ENCODE results near the gene AP4M1.

The AP4M1 gene

DNA sequence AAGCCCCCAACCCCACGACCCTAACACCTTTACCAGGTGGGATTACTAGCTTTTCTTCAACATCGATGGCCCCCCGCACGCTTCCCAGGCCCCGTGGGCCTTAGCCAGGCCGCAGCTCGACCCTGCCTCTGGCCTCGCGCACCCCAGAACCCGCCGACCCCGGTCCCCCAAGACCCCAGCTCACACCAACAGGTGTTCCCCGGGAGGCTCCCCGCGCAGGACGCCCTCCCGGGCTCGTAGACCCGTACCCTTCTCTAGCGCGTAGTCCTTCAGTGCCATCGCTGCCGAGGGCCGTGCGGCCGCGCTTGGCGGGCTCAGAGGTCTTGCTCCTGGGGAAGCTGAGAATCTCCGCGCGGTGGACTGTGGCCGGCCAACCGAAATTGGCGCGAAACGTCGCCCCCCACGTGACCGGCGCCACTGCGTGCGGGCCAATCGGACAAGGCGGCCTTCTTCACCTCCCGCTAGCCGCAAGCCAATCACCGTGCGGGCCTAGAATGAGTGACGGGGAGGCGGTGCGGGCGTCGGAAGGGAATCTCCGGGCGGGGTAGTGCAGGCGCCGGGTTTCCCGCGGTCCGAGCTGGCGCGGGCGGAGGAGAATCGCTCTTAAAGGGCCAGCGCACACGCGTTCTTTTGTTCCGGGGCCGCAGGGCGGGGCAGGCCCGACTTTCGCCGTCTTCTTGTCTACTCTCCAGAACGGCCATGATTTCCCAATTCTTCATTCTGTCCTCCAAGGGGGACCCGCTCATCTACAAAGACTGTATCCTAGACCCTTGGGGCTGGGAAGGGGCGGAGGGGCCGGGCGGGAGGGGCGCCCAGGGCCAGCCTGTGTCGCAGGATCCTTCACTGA lies at the start of gene AP4M1, which contains the start of gene MCM7:
Gene AP4M1 (plus strand): TSS at position 628 of the 847 bp plus-strand sequence. CDS start 72 bp downstream, at position 700.
Gene MCM7 (minus strand): TSS at position 382 of the 847 bp plus-strand sequence. CDS start 103 bp downstream, at position 279.
- peak; percentile 96 for FAIRE-seq

- peak; percentile 65 for FAIRE-seq
Measured at GRCh38 chr7:100053215-100053614, 48.2 kb upstream of the AP4M1 start.

DNA sequence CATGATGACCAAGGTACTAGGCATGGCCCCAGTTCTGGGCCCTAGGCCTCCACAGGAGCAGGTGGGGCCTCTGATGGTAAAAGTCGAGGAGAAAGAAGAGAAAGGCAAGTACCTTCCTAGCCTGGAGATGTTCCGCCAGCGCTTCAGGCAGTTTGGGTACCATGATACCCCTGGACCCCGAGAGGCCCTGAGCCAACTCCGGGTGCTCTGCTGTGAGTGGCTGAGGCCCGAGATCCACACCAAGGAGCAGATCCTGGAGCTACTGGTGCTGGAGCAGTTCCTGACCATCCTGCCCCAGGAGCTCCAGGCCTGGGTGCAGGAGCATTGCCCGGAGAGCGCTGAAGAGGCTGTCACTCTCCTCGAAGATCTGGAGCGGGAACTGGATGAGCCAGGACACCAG lies 44.4 kb upstream of the AP4M1 start:
- no peak for FAIRE-seq

DNA sequence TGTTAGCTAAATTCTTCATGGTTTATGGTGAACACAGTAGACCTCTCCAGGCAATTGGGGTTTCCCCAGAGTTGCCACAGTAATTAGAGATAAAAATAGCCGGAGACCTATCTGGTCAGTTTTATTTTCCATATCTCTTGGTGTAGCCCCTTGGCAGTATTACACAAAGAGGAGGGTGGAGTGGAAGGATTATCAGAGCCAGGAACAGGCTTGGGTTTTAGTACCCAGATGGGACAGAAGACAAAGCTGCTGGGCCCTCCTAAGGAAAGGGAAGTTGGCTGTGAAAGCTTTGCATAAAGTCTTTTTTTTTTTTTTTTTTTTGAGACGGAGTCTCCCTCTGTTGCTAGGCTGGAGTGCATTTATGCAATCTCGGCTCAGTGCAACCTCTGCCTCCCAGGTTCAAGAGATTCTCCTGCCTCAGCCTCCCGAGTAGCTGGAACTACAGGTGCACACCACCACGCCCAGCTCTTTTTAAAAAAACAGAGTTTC lies 42.1 kb upstream of the AP4M1 start:
- FAIRE-seq: no peak

GRCh38 chr7:100061518-100062193 lies 39.8 kb upstream of the AP4M1 start:
- no peak for FAIRE-seq

DNA sequence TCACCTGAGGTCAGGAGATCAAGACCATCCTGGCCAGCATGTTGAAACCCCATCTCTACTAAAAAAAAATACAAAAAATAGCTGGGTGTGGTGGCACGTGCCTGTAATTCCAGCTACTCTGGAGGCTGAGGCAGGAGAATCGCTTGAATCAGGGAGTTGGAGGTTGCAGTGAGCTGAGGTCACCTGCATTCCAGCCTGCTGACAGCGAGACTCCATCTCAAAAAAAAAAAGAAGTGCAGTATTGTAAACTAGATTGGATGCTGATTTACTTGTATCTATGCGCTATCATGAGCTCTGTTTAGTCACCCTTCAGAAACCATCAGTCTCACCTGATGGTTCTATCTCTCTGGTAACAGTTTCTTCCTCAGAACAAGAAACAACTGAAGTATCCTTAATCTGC lies 38.1 kb upstream of the AP4M1 start:
- no peak for FAIRE-seq

DNA sequence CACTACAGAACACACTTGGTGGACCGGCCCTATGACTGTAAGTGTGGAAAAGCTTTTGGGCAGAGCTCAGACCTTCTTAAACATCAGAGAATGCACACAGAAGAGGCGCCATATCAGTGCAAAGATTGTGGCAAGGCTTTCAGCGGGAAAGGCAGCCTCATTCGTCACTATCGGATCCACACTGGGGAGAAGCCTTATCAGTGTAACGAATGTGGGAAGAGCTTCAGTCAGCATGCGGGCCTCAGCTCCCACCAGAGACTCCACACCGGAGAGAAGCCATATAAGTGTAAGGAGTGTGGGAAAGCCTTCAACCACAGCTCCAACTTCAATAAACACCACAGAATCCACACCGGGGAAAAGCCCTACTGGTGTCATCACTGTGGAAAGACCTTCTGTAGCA lies 37.3 kb upstream of the AP4M1 start:
- no peak for FAIRE-seq

GRCh38 chr7:100065452-100066186 lies 35.8 kb upstream of the AP4M1 start:
- FAIRE-seq: no peak

DNA sequence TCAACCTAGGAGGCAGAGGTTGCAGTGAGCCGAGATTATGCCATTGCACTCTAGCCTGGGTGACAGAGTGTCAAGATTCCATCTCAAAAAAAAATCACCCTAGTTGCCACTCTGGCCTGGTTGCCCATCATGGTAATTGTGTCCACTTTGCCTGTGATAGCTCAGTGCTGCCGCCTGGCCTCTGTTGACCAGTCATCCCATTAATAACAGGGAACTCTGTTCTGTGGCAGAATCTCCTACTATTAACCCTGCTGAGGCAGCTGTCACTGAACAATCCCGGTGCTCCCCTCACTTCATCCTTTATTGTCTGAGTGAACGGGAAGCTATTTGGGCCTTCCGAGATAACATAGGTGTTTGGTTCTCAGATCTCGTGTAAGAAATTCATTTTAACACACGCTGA lies 34.5 kb upstream of the AP4M1 start:
- no peak for FAIRE-seq

DNA sequence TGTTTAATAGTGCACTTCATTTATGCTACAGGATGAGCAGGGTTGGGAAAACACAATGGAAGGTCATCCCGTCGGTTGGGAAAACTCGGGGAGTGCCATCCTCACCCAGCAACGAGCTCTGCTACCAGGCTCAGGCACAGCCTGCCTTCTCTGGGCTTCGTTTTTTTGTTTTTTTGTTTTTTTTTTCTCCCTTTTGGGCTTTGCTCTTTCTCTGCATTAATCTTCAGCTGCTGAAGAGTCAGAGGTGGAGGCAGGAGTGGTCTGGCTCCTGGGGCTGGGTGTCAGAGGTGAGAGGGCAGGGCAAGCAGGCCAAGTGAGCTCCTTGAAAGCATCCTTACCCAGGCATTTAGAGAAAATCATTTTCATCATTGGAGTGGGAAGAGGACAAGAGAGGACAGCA lies 31.5 kb upstream of the AP4M1 start:
- FAIRE-seq: no peak

DNA sequence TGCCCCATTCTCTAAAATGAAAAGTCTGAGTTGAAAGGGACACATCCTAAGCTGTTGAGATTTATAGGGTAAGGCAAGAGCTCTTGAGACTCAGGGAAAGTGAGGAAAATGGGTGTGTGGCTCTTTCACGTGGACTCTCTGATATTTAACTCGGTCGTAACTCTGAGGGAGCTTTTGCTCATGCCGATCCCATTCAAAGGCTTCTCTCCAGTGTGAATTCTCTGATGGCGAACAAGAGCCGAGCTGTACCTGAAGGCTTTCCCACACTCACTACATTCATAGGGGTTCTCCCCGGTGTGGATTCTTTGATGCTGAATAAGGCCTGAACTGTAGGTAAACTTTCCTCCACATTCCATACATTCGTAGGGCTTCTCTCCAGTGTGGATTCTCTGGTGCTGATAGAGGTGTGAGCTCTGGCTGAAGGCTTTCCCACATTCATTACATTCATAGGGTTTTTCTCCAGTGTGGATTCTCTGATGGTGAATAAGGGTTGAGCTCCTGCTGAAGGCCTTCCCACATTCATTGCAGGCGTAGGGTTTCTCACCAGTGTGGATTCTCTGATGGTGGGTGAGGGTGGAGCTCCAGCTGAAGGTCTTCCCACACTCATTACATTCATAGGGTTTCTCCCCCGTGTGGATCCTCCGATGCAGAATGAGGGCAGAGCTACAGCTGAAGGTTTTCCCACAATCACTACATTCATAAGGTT lies 30.3 kb upstream of the AP4M1 start:
- FAIRE-seq: no peak

GRCh38 chr7:100072462-100072861 lies 29.0 kb upstream of the AP4M1 start:
- FAIRE-seq: no peak

DNA sequence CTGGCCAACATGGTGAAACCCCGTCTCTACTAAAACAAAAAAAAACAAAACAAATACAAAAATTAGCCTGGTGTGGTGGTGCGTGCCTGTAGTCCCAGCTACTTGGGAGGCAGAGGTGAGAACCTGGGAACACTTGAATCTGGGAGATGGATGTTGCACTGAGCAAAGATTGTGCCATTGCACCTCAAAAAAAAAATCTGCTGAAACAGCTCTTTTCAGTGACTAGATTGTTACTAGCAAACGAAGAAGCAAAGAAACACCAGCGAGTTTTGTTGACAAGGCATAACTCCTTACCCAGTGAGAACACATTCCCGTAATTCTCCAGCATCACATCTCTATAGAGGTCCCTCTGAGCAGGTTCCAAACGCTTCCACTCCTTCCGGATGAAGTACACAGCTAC lies 26.6 kb upstream of the AP4M1 start:
- FAIRE-seq: no peak

- FAIRE-seq: no peak
Measured at GRCh38 chr7:100075418-100075817, 26.0 kb upstream of the AP4M1 start.

GRCh38 chr7:100077205-100077604 lies 24.2 kb upstream of the AP4M1 start:
- FAIRE-seq: no peak

DNA sequence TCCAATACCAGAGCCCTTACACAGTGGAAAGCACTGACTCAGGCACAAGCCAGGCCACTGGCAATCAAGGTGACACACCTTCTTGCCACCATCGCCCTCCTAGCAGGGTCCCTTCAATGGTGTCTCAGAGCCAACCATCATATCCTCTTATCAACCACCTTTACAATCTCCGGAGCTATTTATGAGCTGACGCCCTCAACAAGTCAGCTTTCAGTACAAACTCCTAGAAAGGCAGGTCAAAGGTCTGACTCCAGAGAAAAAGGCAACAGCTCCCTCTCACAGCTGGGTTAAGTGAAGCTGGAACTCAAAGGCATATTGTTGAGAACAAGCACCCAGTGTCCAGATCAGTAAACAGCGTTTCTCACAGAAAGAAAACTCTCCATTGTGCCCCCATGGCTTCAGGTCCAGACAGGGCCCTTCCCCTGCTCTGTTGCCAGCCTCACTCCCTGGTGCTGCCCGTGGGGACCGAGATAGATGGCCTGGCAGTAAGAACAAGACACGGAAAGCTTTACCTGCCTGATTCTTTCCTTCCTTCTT lies 22.4 kb upstream of the AP4M1 start:
- FAIRE-seq: no peak

- no peak for FAIRE-seq
Measured at GRCh38 chr7:100080907-100081534, 20.4 kb upstream of the AP4M1 start.

- peak; percentile 98 for FAIRE-seq
Measured at GRCh38 chr7:100081535-100082102, 19.8 kb upstream of the AP4M1 start, which contains the start of gene ZNF3. Gene ZNF3 (minus strand): TSS chr7:100081723. CDS start chr7:100077357, 4,366 bp downstream.

GRCh38 chr7:100082978-100083377 lies 18.5 kb upstream of the AP4M1 start:
- no peak for FAIRE-seq

DNA sequence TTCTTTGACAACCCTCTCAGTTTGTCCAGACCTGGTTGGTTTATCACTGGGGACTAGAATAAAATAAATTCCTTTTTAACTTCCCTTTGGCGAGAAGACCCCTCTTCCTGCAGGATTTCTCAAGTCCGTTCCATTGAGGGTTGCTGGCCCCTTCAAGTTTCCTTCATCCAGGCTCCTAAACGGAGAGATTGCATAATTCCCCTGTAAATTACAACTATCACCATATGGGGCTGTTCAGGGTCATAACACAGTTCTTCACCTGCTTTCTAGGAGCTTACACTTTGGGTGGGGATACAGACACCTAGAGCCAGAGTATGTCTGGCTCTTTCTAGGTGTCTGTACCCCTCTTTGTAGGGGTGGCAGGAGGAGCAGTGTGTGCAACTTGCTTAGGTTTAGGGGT lies 15.9 kb upstream of the AP4M1 start:
- no peak for FAIRE-seq

DNA sequence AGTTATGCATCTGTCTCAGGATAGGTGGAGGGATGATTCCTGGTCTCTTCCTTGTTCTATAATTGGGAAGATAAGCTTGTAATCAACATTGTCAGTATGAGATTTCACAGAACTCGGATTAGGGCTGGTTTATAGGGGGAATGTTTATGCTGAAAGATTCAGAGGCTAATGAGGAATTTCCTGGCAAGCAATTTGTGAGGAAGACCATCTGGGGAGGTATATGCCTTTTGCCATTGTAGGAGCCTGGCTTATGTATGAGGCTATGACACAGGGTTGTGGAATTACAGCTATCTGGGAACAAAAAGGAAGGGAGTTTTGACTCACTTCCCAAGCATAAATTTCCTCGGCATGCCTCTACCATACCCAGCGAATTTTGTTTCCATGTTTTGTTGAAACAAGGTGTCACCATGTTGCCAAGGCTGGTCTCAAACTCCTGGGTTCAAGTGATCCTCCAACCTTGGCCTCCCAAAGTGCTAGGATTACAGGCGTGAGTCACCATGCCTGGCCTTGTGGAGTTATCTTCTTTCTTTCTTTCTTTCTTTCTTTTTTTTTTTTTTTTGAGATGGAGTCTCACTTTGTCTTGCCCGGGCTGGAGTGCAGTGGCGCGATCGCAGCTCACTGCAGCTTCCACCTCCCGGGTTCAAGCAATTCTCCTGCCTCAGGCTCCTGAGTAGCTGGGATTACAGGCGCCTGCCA lies 14.2 kb upstream of the AP4M1 start:
- peak; percentile 77 for FAIRE-seq

All from A204.1 (cell line).